Measurements from ENCODE around the gene RIPK4. TPM values are rescaled to one million over a fixed set of nuclear protein-coding genes. Genes with fewer than 3 reads are reported as not detected.

RIPK4 gene
- total and polyA plus RNA-seq, 2 of the 13 experiments (the other 11 are each of a cell fraction or from before 2014, with no cell fraction given) = 3.1 to 4.9 TPM

DNA sequence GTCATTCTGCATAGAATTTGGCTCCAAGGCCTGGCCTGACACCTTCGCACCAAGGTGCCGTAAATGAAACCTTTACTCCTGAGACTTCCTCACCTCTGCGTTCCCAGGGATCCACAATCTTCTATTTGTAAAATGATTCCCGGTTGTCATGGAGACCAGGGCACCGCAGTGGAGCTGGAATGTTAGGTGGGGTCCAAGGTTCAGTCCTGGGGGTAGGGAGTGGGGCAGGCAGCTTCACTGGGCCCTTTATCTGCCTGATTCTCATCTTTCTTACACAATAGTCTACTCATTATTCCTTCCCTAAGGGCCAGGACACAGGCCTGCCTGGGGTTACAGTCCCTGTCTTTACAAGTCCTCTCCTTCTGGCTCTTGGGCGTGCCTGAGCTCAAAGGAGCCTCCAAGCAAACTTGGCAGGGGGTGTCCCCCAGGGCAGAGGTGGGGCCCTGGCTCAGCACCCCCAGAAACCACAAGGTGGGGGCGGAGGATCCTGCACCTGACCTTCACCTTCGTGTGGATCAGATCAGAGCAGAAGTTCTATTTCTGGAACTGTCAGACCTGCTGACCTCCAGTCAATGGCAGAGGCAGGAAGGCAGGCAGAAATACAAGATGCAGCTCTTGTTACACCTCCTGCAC lies 51.1 kb downstream of the RIPK4 start (continued):
- 0 out of 2 replicates have a peak, but pooled peaks have one; percentile 20 for TF ChIP-seq ZNF121 (CRISPR knock-in tag; IDR thresholded peaks at IDR 0.05)
- TF ChIP-seq EEA1 (CRISPR knock-in tag; IDR thresholded peaks at IDR 0.05; ENCODE audit: borderline replicate concordance) = no peak
- TF ChIP-seq, protein P1, sequence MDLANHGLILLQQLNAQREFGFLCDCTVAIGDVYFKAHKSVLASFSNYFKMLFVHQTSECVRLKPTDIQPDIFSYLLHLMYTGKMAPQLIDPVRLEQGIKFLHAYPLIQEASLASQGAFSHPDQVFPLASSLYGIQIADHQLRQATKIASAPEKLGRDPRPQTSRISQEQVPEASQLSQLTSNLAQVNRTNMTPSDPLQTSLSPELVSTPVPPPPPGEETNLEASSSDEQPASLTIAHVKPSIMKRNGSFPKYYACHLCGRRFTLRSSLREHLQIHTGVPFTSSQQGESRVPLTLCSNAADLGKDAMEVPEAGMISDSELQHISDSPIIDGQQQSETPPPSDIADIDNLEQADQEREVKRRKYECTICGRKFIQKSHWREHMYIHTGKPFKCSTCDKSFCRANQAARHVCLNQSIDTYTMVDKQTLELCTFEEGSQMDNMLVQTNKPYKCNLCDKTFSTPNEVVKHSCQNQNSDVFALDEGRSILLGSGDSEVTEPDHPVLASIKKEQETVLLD (CRISPR knock-in tag; IDR thresholded peaks at IDR 0.05; ENCODE audit: low read depth) = no peak
- TF ChIP-seq CHCHD3 (CRISPR knock-in tag; IDR thresholded peaks at IDR 0.05) = no peak
- 0 out of 2 replicates have a peak, but pooled peaks have one; percentile 14 for TF ChIP-seq ZMYM3 (CRISPR knock-in tag; IDR thresholded peaks at IDR 0.05)
- TF ChIP-seq ZNF431 (CRISPR knock-in tag; IDR thresholded peaks at IDR 0.05; ENCODE audit: borderline replicate concordance, low read depth) = 0 out of 2 replicates have a peak, but pooled peaks have one; percentile 34
- TF ChIP-seq, protein P2, sequence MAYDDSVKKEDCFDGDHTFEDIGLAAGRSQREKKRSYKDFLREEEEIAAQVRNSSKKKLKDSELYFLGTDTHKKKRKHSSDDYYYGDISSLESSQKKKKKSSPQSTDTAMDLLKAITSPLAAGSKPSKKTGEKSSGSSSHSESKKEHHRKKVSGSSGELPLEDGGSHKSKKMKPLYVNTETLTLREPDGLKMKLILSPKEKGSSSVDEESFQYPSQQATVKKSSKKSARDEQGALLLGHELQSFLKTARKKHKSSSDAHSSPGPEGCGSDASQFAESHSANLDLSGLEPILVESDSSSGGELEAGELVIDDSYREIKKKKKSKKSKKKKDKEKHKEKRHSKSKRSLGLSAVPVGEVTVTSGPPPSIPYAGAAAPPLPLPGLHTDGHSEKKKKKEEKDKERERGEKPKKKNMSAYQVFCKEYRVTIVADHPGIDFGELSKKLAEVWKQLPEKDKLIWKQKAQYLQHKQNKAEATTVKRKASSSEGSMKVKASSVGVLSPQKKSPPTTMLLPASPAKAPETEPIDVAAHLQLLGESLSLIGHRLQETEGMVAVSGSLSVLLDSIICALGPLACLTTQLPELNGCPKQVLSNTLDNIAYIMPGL (CRISPR knock-in tag; IDR thresholded peaks at IDR 0.05; ENCODE audit: borderline replicate concordance in 1 of 2, low read depth in 1 of 2) = peak in 1 of 2 experiments; percentile 51; a peak in 2 of 4 replicates
- no peak for TF ChIP-seq POLR2AphosphoS2 (IDR thresholded peaks at IDR 0.05; ENCODE audit: low read depth, low read length)
- TF ChIP-seq ESRRA (CRISPR knock-in tag; IDR thresholded peaks at IDR 0.05; ENCODE audit: low read depth) = peak; percentile 35; the same call in 1 of the 2 replicates
- 0 out of 2 replicates have a peak, but pooled peaks have one; percentile 24 for TF ChIP-seq MED13 (CRISPR knock-in tag; IDR thresholded peaks at IDR 0.05)
- TF ChIP-seq ZNF605 (CRISPR knock-in tag; IDR thresholded peaks at IDR 0.05) = peak; percentile 89
- TF ChIP-seq SAP130 (CRISPR knock-in tag; IDR thresholded peaks at IDR 0.05; ENCODE audit: low read depth) = peak; percentile 87
- peak; percentile 37; the same call in 1 of the 2 replicates for TF ChIP-seq ZNF652 (CRISPR knock-in tag; IDR thresholded peaks at IDR 0.05; ENCODE audit: borderline replicate concordance, low read depth)
- TF ChIP-seq, protein P3, sequence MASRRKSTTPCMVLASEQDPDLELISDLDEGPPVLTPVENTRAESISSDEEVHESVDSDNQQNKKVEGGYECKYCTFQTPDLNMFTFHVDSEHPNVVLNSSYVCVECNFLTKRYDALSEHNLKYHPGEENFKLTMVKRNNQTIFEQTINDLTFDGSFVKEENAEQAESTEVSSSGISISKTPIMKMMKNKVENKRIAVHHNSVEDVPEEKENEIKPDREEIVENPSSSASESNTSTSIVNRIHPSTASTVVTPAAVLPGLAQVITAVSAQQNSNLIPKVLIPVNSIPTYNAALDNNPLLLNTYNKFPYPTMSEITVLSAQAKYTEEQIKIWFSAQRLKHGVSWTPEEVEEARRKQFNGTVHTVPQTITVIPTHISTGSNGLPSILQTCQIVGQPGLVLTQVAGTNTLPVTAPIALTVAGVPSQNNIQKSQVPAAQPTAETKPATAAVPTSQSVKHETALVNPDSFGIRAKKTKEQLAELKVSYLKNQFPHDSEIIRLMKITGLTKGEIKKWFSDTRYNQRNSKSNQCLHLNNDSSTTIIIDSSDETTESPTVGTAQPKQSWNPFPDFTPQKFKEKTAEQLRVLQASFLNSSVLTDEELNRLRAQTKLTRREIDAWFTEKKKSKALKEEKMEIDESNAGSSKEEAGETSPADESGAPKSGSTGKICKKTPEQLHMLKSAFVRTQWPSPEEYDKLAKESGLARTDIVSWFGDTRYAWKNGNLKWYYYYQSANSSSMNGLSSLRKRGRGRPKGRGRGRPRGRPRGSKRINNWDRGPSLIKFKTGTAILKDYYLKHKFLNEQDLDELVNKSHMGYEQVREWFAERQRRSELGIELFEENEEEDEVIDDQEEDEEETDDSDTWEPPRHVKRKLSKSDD (CRISPR knock-in tag; IDR thresholded peaks at IDR 0.05; ENCODE audit: low read depth) = no peak
- TF ChIP-seq, protein P4, sequence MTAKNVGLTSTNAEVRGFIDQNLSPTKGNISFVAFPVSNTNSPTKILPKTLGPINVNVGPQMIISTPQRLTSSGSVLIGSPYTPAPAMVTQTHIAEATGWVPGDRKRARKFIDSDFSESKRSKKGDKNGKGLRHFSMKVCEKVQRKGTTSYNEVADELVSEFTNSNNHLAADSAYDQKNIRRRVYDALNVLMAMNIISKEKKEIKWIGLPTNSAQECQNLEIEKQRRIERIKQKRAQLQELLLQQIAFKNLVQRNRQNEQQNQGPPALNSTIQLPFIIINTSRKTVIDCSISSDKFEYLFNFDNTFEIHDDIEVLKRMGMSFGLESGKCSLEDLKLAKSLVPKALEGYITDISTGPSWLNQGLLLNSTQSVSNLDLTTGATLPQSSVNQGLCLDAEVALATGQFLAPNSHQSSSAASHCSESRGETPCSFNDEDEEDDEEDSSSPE (CRISPR knock-in tag; IDR thresholded peaks at IDR 0.05) = 0 out of 2 replicates have a peak, but pooled peaks have one; percentile 13
- peak; percentile 83 for TF ChIP-seq HMG20A (CRISPR knock-in tag; IDR thresholded peaks at IDR 0.05; ENCODE audit: borderline replicate concordance)
- TF ChIP-seq CHD2 (IDR thresholded peaks at IDR 0.05; ENCODE audit: low read depth, low read length) = 0 out of 2 replicates have a peak, but pooled peaks have one; percentile 57
- 0 out of 2 replicates have a peak, but pooled peaks have one; percentile 27 for TF ChIP-seq POLR2AphosphoS5 (IDR thresholded peaks at IDR 0.05; ENCODE audit: low read depth, low read length)
- TF ChIP-seq HNF4A (CRISPR knock-in tag; IDR thresholded peaks at IDR 0.05) = peak; percentile 98
- TF ChIP-seq GATAD2A (CRISPR knock-in tag; IDR thresholded peaks at IDR 0.05) = peak; percentile 92
- TF ChIP-seq TBX3 (IDR thresholded peaks at IDR 0.05; ENCODE audit: borderline replicate concordance) = peak; percentile 71; the same call in 1 of the 2 replicates
- TF ChIP-seq MAF1 (CRISPR knock-in tag; IDR thresholded peaks at IDR 0.05; ENCODE audit: borderline replicate concordance) = 0 out of 2 replicates have a peak, but pooled peaks have one; percentile 29
- TF ChIP-seq KAT8 (CRISPR knock-in tag; IDR thresholded peaks at IDR 0.05) = peak; percentile 75
